ENCODE results near the gene MYO16.

- TF ChIP-seq CTCF (conservative IDR thresholded peaks at IDR 0.05) (no peak), ZFX (IDR thresholded peaks at IDR 0.05) (no peak)
Measured at GRCh38 chr13:108752276-108752675, 122.9 kb downstream of the MYO16 start.

Data from C4-2B (cell line).